GM21529 (cell line): Measurements from ENCODE around the gene PIGZ.
A peak's percentile ranks its signal among the peaks of the same experiment; 100 is the strongest.

ENCODE experiments used
- ATAC-seq: cut with Tn5 transposase; IDR thresholded peaks from one replicate; pipeline ENCODE4 v1.9.1; 2021; ENCODE audit not compliant: unreplicated experiment

PIGZ gene

GRCh38 chr3:197001972-197002700 lies 33.5 kb upstream of the PIGZ start:
- peak; percentile 3 for ATAC-seq

GRCh38 chr3:197001106-197001971 lies 32.7 kb upstream of the PIGZ start:
- ATAC-seq, result no peak

GRCh38 chr3:197000211-197000610 lies 31.6 kb upstream of the PIGZ start:
- ATAC-seq, result no peak

GRCh38 chr3:196998966-196999760 lies 30.5 kb upstream of the PIGZ start:
- no peak for ATAC-seq

GRCh38 chr3:196997311-196997710 lies 28.7 kb upstream of the PIGZ start:
- no peak for ATAC-seq

- no peak for ATAC-seq
Observed at GRCh38 chr3:196996454-196997265, 28.0 kb upstream of the PIGZ start.

GRCh38 chr3:196995646-196996355 lies 27.2 kb upstream of the PIGZ start:
- ATAC-seq, result no peak

GRCh38 chr3:196995027-196995426 lies 26.4 kb upstream of the PIGZ start:
- no peak for ATAC-seq

- no peak for ATAC-seq
Observed at GRCh38 chr3:196994056-196994455, 25.4 kb upstream of the PIGZ start.

- no peak for ATAC-seq
Observed at GRCh38 chr3:196992461-196993065, 23.9 kb upstream of the PIGZ start.

- no peak for ATAC-seq
Observed at GRCh38 chr3:196991581-196992460, 23.2 kb upstream of the PIGZ start.

GRCh38 chr3:196990601-196991007 lies 22.0 kb upstream of the PIGZ start:
- no peak for ATAC-seq

- ATAC-seq, result no peak
Observed at GRCh38 chr3:196989721-196990262, 21.2 kb upstream of the PIGZ start.

GRCh38 chr3:196988241-196989029 lies 19.8 kb upstream of the PIGZ start:
- ATAC-seq, result no peak

GRCh38 chr3:196987022-196987421 lies 18.4 kb upstream of the PIGZ start:
- no peak for ATAC-seq

GRCh38 chr3:196985954-196986885 lies 17.6 kb upstream of the PIGZ start:
- no peak for ATAC-seq
